ENCODE data around the gene SMARCD3. TPM values are rescaled to one million over a fixed set of nuclear protein-coding genes. Genes with fewer than 3 reads are reported as not detected.
A peak's percentile ranks its signal among the peaks of the same experiment; 100 is the strongest.

Gene SMARCD3
- total RNA-seq, 6 experiments from 2014 or later, result 2.4 to 7.3 (median 2.7) TPM

GRCh38 chr7:151276666-151277590 is 28.4 kb upstream of the SMARCD3 start:
- H3K36me3 ChIP-seq, result no peaks in the 10 kb centered on the region
- H3K4me3 ChIP-seq, result peak overlapping the region in 1 of 3 donors; percentile 40
- H3K9me3 ChIP-seq, result no peaks in the 10 kb centered on the region
- peaks cover 0 to 5% (median 0%) of the 10 kb centered on the region in 4 donors for H3K4me1 ChIP-seq
- intact Hi-C loops (cut with DNase I), result no loop called here
- ATAC-seq, result peak; percentile 56 to 76 (median 63)
- H3K27ac ChIP-seq, result no peak overlapping the region
- DNase-seq, result peak in 1 of 3 donors; percentile 52
- no peak for TF ChIP-seq POLR2A (IDR thresholded peaks at IDR 0.05)
- TF ChIP-seq CTCF (IDR thresholded peaks at IDR 0.05), result no peak
- WGBS (ENCODE audit: insufficient coverage, low coverage, low lambda C conversion rate, missing lambda C conversion rate), result 21% methylated on average over 3 of the region's 63 CpGs
- no peaks in the 10 kb centered on the region for H3K27me3 ChIP-seq

- DNase-seq (peak in 1 of 3 donors; percentile 46), ATAC-seq (no peak)
- H3K4me1 ChIP-seq, result peaks cover 0 to 12% (median 0%) of the 10 kb centered on the region in 4 donors
- H3K9me3 ChIP-seq, result no peaks in the 10 kb centered on the region
- H3K4me3 ChIP-seq, result no peak overlapping the region
- H3K36me3 ChIP-seq, result no peaks in the 10 kb centered on the region
- WGBS (ENCODE audit: insufficient coverage, low coverage, low lambda C conversion rate, missing lambda C conversion rate), result 25% methylated on average over 10 of the region's 10 CpGs
- intact Hi-C loops (cut with DNase I), result no loop called here
- no peak overlapping the region for H3K27ac ChIP-seq
- no peaks in the 10 kb centered on the region for H3K27me3 ChIP-seq
- TF ChIP-seq POLR2A (IDR thresholded peaks at IDR 0.05) (no peak), CTCF (IDR thresholded peaks at IDR 0.05) (no peak)
These were observed 27.5 kb upstream of the SMARCD3 start for GRCh38 chr7:151275813-151276577.

- no peak for TF ChIP-seq CTCF (IDR thresholded peaks at IDR 0.05)
- ATAC-seq, result peak in 1 of 4 donors; percentile 43
- DNase-seq, result peak in 1 of 3 donors; percentile 44
- no peak overlapping the region for H3K27ac ChIP-seq
- H3K36me3 ChIP-seq, result no peaks in the 10 kb centered on the region
- H3K4me3 ChIP-seq, result no peak overlapping the region
- no peaks in the 10 kb centered on the region for H3K27me3 ChIP-seq
- intact Hi-C loops (cut with DNase I), result no loop called here
- WGBS (ENCODE audit: insufficient coverage, low coverage, low lambda C conversion rate, missing lambda C conversion rate), result 81% methylated on average over 3 of the region's 17 CpGs
- H3K4me1 ChIP-seq, result peaks cover 0 to 12% (median 0%) of the 10 kb centered on the region in 4 donors
- no peaks in the 10 kb centered on the region for H3K9me3 ChIP-seq
These were observed 26.7 kb upstream of the SMARCD3 start for GRCh38 chr7:151274936-151275812.

GRCh38 chr7:151274396-151274795 is 25.9 kb upstream of the SMARCD3 start:
- H3K27ac ChIP-seq, result no peak overlapping the region

More at GRCh38 chr7:151274396-151274795, 25.9 kb upstream of the SMARCD3 start:
- Histone ChIP-seq H3K9me3 (no peaks in the 10 kb centered on the region), H3K27me3 (no peaks in the 10 kb centered on the region), H3K4me1 (peaks cover 0 to 12% (median 0%) of the 10 kb centered on the region in 4 donors), H3K4me3 (no peak overlapping the region), H3K36me3 (no peaks in the 10 kb centered on the region)
- 84% methylated on average over 5 of the region's 9 CpGs for WGBS (ENCODE audit: insufficient coverage, low coverage, low lambda C conversion rate, missing lambda C conversion rate)
- TF ChIP-seq CTCF (IDR thresholded peaks at IDR 0.05) (no peak), POLR2A (IDR thresholded peaks at IDR 0.05) (no peak)
- ATAC-seq (no peak), DNase-seq (peak in 1 of 3 donors; percentile 41)
- intact Hi-C loops (cut with DNase I), result no loop called here
